CD4-positive, alpha-beta T cell (primary cell): ENCODE data around the gene MAGI1. TPM values are rescaled to one million over a fixed set of nuclear protein-coding genes. Genes with fewer than 3 reads are reported as not detected.

Experiments
- ATAC-seq: fragments of 200-7000 bp; cut with Tn5 transposase; one replicate; pipeline ENCODE4 v1.10.0; 2022; ENCODE audit warnings: mild to moderate bottlenecking; ENCODE audit not compliant: poor library complexity
- CTCF ChIA-PET: fragments of 350-600 bp; sonication (Branson Sonifier 250); formaldehyde crosslinking; loops from one replicate; lab custom pipeline; 2021; ENCODE audit warnings: antibody characterized with exemption, inconsistent platforms; lab: Charles Lee
- POLR2A ChIA-PET: fragments of 350-600 bp; sonication (Branson Sonifier 250); formaldehyde crosslinking; loops from one replicate; lab custom pipeline; 2021; ENCODE audit warnings: antibody characterized with exemption, inconsistent platforms; lab: Charles Lee
- DNase-seq, 14 experiments: peaks; one replicate each; pipeline ENCODE4 v3.0.0-alpha.2; 2013 to 2020; ENCODE audit warnings: mixed read lengths in 2 of 14
- H3K27ac ChIP-seq, 2 donors: one replicate each; pipeline versions ENCODE4 v1.5.1 to v1.7.0; 2013; ENCODE audit warnings: low read length in 2 of 2, low read depth in 1 of 2, mild to moderate bottlenecking in 1 of 2
- H3K27me3 ChIP-seq, 2 experiments: 1 replicate in 1 of 2; 2 replicates in 1 of 2; pipeline versions ENCODE4 v1.6.1 to v1.7.0; 2013; ENCODE audit warnings: low read length in 2 of 2, control low read depth in 1 of 2, mild to moderate bottlenecking in 1 of 2, moderate library complexity in 1 of 2; ENCODE audit not compliant: insufficient read depth in 2 of 2, control insufficient read depth in 1 of 2
- H3K36me3 ChIP-seq: one replicate; pipeline ENCODE4 v1.6.1; 2013; ENCODE audit warnings: low read length, control low read depth; ENCODE audit not compliant: insufficient read depth
- H3K4me1 ChIP-seq: one replicate; pipeline ENCODE4 v1.6.1; 2013; ENCODE audit warnings: low read length, control low read depth; ENCODE audit not compliant: insufficient read depth
- H3K4me3 ChIP-seq: one replicate; pipeline ENCODE4 v1.5.1; 2013; ENCODE audit warnings: mild to moderate bottlenecking, low read length, moderate library complexity
- H3K9me3 ChIP-seq, 2 experiments: 1 replicate in 1 of 2; 2 replicates in 1 of 2; pipeline versions ENCODE4 v1.6.1 to v1.7.0; 2013; ENCODE audit warnings: low read length in 2 of 2, mild to moderate bottlenecking in 2 of 2, control low read depth in 1 of 2, moderate library complexity in 1 of 2; ENCODE audit not compliant: control insufficient read depth in 1 of 2, insufficient read depth in 1 of 2
- H3K27ac Mint-ChIP-seq: one replicate; pipeline ENCODE4 v1.8.0; 2020; ENCODE audit warnings: mixed read lengths
- H3K27me3 Mint-ChIP-seq: one replicate; pipeline ENCODE4 v1.8.0; 2021; ENCODE audit warnings: mixed read lengths
- H3K36me3 Mint-ChIP-seq: one replicate; pipeline ENCODE4 v1.8.0; 2021; ENCODE audit warnings: low read depth, mixed read lengths
- H3K4me1 Mint-ChIP-seq: one replicate; pipeline ENCODE4 v1.8.0; 2021; ENCODE audit warnings: low read depth, mixed read lengths
- H3K4me3 Mint-ChIP-seq: one replicate; pipeline ENCODE4 v1.8.0; 2020; ENCODE audit warnings: mild to moderate bottlenecking, mixed read lengths
- H3K9me3 Mint-ChIP-seq: one replicate; pipeline ENCODE4 v1.8.0; 2020; ENCODE audit warnings: mixed read lengths
- intact Hi-C, 2 experiments: fragments of 100-400 bp; cut with DNase I in 1 of 2; cut with micrococcal nuclease in 1 of 2; formaldehyde crosslinking; loops; one replicate each; pipeline versions ENCODE4 v1.15.1 to v1.9.0; 2023 to 2025; cut with DNase I, micrococcal nuclease
- total RNA-seq, 174 experiments: library from RNA in 2 of 174; stranded (reverse) in 2 of 174; gene quantifications; one replicate each; pipeline ENCODE4 v1.2.3 and lab custom pipeline; 2021 to 2026
- TF ChIP-seq, protein P1 (sequence below): fragments of 200-600 bp; IDR thresholded peaks from one replicate; pipeline ENCODE4 v1.8.0; 2022; ENCODE audit warnings: antibody characterized with exemption, mild to moderate bottlenecking

The MAGI1 gene
- total RNA-seq, 2 experiments from 2014 or later: not detected

DNA sequence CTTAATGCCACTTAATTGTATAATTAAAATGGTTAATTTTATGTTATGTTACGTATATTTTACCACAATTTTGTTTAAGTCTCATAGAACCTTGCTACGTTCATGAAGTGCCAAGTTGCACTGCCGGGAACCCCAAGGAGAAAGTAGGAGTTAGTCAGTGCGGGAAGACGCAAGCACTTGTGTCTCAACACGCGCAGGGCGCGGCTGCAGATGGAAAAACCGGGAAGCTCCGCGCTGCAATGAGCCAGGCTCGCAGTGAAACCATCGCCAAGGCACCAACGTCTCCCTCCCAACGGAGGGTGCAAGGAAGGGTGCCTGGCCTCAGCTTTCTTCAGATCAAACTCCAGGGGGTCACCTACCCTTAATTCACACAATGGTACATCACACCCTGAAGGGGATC lies 21.6 kb downstream of the MAGI1 start:
- Mint-ChIP-seq H3K9me3 (no peaks in the 10 kb centered on the region), H3K4me1 (no peaks in the 10 kb centered on the region), H3K27ac (no peak overlapping the region), H3K36me3 (no peaks in the 10 kb centered on the region), H3K27me3 (peaks cover 9% of the 10 kb centered on the region), H3K4me3 (no peak overlapping the region)
- H3K36me3 ChIP-seq: no peaks in the 10 kb centered on the region
- no peaks in the 10 kb centered on the region for H3K9me3 ChIP-seq
- H3K4me3 ChIP-seq: no peak overlapping the region
- intact Hi-C loops: no loop called here
- DNase-seq: no peak
- TF ChIP-seq, protein P1, sequence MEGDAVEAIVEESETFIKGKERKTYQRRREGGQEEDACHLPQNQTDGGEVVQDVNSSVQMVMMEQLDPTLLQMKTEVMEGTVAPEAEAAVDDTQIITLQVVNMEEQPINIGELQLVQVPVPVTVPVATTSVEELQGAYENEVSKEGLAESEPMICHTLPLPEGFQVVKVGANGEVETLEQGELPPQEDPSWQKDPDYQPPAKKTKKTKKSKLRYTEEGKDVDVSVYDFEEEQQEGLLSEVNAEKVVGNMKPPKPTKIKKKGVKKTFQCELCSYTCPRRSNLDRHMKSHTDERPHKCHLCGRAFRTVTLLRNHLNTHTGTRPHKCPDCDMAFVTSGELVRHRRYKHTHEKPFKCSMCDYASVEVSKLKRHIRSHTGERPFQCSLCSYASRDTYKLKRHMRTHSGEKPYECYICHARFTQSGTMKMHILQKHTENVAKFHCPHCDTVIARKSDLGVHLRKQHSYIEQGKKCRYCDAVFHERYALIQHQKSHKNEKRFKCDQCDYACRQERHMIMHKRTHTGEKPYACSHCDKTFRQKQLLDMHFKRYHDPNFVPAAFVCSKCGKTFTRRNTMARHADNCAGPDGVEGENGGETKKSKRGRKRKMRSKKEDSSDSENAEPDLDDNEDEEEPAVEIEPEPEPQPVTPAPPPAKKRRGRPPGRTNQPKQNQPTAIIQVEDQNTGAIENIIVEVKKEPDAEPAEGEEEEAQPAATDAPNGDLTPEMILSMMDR: no peak
- no peak overlapping the region for H3K27ac ChIP-seq
- H3K4me1 ChIP-seq: no peaks in the 10 kb centered on the region
- no peak for ATAC-seq
- CTCF ChIA-PET: no interaction called here
- H3K27me3 ChIP-seq: no peaks in the 10 kb centered on the region
- POLR2A ChIA-PET: no interaction called here

DNA sequence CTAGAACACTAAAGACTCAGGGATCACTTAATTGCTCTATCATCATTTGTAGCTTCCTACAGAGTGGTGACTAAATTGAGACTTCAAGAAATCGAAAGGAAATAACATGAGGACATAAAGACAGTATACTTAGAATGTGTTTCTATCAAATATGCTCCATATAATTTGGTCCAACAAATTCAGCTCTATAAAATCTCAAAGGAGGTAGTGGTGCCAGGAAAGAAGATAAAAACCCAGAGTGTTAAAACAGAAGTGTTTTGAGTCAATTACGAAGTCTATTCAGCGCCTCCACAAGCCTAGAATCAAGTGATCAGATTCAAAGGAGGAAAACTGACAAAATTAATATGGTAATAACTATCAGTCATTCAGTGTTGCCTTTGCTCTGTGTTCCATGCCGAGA lies 22.9 kb downstream of the MAGI1 start:
- TF ChIP-seq, protein P1: no peak
- H3K36me3 ChIP-seq: no peaks in the 10 kb centered on the region
- ChIA-PET POLR2A (no interaction called here), CTCF (no interaction called here)
- DNase-seq (no peak), ATAC-seq (no peak)
- Mint-ChIP-seq H3K9me3 (no peaks in the 10 kb centered on the region), H3K4me3 (no peak overlapping the region), H3K27me3 (no peaks in the 10 kb centered on the region), H3K27ac (no peak overlapping the region), H3K4me1 (no peaks in the 10 kb centered on the region), H3K36me3 (no peaks in the 10 kb centered on the region)
- H3K27me3 ChIP-seq: no peaks in the 10 kb centered on the region
- no peaks in the 10 kb centered on the region for H3K4me1 ChIP-seq
- H3K4me3 ChIP-seq: no peak overlapping the region
- H3K27ac ChIP-seq: no peak overlapping the region
- H3K9me3 ChIP-seq: no peaks in the 10 kb centered on the region
- intact Hi-C loops: no loop called here

GRCh38 chr3:66014651-66015050 lies 24.1 kb downstream of the MAGI1 start:
- DNase-seq: no peak
- Histone ChIP-seq H3K4me1 (no peaks in the 10 kb centered on the region), H3K9me3 (no peaks in the 10 kb centered on the region), H3K27me3 (no peaks in the 10 kb centered on the region), H3K4me3 (no peak overlapping the region), H3K27ac (no peak overlapping the region), H3K36me3 (no peaks in the 10 kb centered on the region)
- H3K36me3 Mint-ChIP-seq: no peaks in the 10 kb centered on the region
- H3K9me3 Mint-ChIP-seq: no peaks in the 10 kb centered on the region
- CTCF ChIA-PET: no interaction called here
- POLR2A ChIA-PET: no interaction called here
- TF ChIP-seq, protein P1: no peak
- intact Hi-C loops: no loop called here
- H3K4me3 Mint-ChIP-seq: no peak overlapping the region
- H3K27me3 Mint-ChIP-seq: no peaks in the 10 kb centered on the region
- no peak for ATAC-seq
- H3K4me1 Mint-ChIP-seq: no peaks in the 10 kb centered on the region
- no peak overlapping the region for H3K27ac Mint-ChIP-seq
